ENCODE results near the gene HDDC3. TPM values are rescaled to one million over a fixed set of nuclear protein-coding genes. Genes with fewer than 3 reads are reported as not detected.

Gene HDDC3
- total and polyA plus RNA-seq, 9 of the 15 experiments (the other 6 are each of a cell fraction or from before 2014, with no cell fraction given), result 14.9 to 55.8 (median 36.9) TPM

- TF ChIP-seq FOXK2 (conservative IDR thresholded peaks at IDR 0.05 in 1 of 2, IDR thresholded peaks at IDR 0.05 in 1 of 2; ENCODE audit: low read depth in 2 of 2) (peak; percentile 58 to 64; a peak in 3 of 4 replicates), ZKSCAN1 (IDR thresholded peaks at IDR 0.05; ENCODE audit: low read depth, low read length) (no peak), RNF219 (CRISPR knock-in tag; IDR thresholded peaks at IDR 0.05) (no peak), ZBTB8A (IDR thresholded peaks at IDR 0.05; ENCODE audit: partially characterized antibody) (no peak), ELK3 (CRISPR knock-in tag; IDR thresholded peaks at IDR 0.05) (no peak), SMARCE1 (IDR thresholded peaks at IDR 0.05) (no peak), ZC3H4 (CRISPR knock-in tag; IDR thresholded peaks at IDR 0.05; ENCODE audit: borderline replicate concordance) (peak; percentile 35; the same call in 1 of the 2 replicates), THRA (IDR thresholded peaks at IDR 0.05) (no peak), RBM22 (IDR thresholded peaks at IDR 0.05; ENCODE audit: low read depth, low read length, poor library complexity, severe bottlenecking) (no peak), HOXB6 (CRISPR knock-in tag; IDR thresholded peaks at IDR 0.05; ENCODE audit: borderline replicate concordance) (no peak), PCBP2 (IDR thresholded peaks at IDR 0.05; ENCODE audit: low read depth, low read length, poor library complexity, severe bottlenecking) (no peak), ZNF507 (tag; conservative IDR thresholded peaks at IDR 0.05) (no peak), KDM2B (CRISPR knock-in tag; IDR thresholded peaks at IDR 0.05) (peak; percentile 83; the same call in 1 of the 2 replicates), ATF6 (CRISPR knock-in tag; IDR thresholded peaks at IDR 0.05) (0 out of 2 replicates have a peak, but pooled peaks have one; percentile 47), HBP1 (CRISPR knock-in tag; IDR thresholded peaks at IDR 0.05) (no peak), HMGN3 (IDR thresholded peaks at IDR 0.05; ENCODE audit: borderline replicate concordance, extremely low read depth, insufficient read length, low read depth, low read length) (peak; percentile 79), CCAR2 (IDR thresholded peaks at IDR 0.05; ENCODE audit: low read depth, low read length) (no peak), RCOR1 (IDR thresholded peaks at IDR 0.05; ENCODE audit: borderline replicate concordance in 1 of 2, low read depth in 2 of 2, low read length in 2 of 2) (no peak), ZNF41 (CRISPR knock-in tag; conservative IDR thresholded peaks at IDR 0.05) (no peak)
Measured at GRCh38 chr15:90902040-90902839, 30.1 kb downstream of the HDDC3 start (continued).
